GM20000 (cell line): ENCODE results near the gene BICDL2.
"Not testable (repeated sequence)": the region's sequence is repeated elsewhere in the genome, so short reads cannot be mapped to it uniquely, and the experiment has no call there.

Experiments used
- DNase-seq: peaks from one replicate; pipeline ENCODE4 v3.0.0; 2012; ENCODE audit warnings: low spot score
- TF ChIP-seq, protein P1 (sequence below): IDR thresholded peaks from 2 replicates; pipeline ENCODE4 v1.5.1; 2012; ENCODE audit warnings: mild to moderate bottlenecking, control low read depth; ENCODE audit errors: extremely low read depth, missing control alignments

The BICDL2 gene

GRCh38 chr16:3059723-3060242 lies 23.0 kb upstream of the BICDL2 start:
- TF ChIP-seq, protein P1, sequence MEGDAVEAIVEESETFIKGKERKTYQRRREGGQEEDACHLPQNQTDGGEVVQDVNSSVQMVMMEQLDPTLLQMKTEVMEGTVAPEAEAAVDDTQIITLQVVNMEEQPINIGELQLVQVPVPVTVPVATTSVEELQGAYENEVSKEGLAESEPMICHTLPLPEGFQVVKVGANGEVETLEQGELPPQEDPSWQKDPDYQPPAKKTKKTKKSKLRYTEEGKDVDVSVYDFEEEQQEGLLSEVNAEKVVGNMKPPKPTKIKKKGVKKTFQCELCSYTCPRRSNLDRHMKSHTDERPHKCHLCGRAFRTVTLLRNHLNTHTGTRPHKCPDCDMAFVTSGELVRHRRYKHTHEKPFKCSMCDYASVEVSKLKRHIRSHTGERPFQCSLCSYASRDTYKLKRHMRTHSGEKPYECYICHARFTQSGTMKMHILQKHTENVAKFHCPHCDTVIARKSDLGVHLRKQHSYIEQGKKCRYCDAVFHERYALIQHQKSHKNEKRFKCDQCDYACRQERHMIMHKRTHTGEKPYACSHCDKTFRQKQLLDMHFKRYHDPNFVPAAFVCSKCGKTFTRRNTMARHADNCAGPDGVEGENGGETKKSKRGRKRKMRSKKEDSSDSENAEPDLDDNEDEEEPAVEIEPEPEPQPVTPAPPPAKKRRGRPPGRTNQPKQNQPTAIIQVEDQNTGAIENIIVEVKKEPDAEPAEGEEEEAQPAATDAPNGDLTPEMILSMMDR = no peak
- no peak for DNase-seq

DNA sequence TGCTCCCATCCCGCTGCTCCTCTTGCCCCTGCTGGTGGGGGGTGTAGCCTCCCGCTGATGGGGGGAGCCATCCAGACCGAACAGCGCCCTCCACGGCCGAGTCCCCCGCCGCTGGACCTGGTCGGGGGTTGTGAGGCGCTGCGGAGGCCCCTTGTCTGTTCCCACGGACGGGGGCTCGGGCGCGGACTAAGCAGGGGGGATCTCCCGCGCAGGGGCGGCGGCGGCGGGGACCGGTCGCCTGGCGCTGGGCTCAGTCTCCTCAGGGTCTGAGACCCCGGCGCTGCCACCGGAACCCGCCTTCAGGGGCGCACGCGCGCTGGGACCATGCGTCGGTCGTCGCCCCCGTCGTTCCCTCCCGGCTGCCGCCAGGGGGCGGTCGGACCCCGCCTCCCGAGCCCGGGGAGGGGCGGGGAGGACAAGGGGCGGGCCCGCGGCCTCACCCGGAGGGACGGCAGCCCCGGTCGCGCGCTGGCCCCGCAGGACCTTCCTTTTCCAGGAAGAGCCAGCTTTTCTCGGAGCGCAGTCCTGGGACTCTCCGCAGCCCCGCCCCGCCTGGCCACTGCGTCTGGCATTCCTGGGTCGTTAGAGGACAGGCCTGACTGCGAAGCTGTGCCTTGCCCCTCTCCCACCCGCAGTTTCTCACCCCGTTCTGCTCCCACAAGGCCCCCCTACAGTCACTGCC lies 22.4 kb upstream of the BICDL2 start:
- TF ChIP-seq, protein P1 = peak; percentile 97
- peak; percentile 97 for DNase-seq

- TF ChIP-seq, protein P1 = peak; percentile 69
- peak; percentile 85 for DNase-seq
Observed at GRCh38 chr16:3058139-3059030, 21.6 kb upstream of the BICDL2 start.

DNA sequence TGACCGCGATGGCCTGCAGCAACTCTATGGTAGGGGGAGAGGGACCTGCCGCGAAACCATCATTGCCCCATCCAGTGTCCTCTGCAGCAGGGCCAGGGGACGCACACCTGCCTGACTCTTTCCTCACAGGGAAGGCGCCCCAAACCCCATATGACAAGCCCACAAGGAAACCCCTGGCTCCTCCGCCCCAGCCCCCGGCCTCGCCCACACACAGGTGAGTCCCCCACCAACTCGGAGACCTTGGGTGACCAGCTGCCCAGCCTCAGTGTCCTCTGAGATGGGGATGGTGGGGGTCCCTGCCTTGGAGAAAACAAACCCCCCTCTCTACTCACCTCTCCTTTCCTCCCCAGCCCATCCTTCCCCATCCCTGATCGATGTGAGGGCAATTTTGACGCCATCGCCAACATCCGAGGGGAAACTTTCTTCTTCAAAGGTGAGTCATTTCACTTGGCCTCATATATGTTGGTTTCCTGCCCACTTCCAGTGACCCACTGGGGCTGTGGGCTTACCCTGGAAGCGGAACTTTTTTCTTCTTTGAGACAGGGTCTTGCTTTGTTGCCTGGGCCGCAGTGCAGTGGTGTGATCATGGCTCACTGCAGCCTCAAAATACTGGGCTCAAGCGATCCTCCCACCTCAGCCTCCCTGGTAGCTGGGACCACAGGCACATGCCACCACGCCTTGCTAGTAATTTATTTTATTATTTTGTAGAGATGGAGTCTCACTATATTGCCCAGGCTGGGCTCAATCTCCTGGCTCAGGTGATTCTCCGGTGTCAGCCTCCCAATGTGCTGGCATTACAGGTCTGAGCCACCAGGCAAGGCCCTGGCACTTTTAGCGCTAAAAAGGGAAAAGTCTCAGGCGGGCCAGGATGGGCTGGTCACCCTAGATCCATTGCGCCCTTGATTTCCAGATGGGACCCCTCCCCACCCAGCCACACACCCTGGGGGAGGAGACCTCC lies 20.7 kb upstream of the BICDL2 start:
- TF ChIP-seq, protein P1 = no peak
- no peak for DNase-seq

DNA sequence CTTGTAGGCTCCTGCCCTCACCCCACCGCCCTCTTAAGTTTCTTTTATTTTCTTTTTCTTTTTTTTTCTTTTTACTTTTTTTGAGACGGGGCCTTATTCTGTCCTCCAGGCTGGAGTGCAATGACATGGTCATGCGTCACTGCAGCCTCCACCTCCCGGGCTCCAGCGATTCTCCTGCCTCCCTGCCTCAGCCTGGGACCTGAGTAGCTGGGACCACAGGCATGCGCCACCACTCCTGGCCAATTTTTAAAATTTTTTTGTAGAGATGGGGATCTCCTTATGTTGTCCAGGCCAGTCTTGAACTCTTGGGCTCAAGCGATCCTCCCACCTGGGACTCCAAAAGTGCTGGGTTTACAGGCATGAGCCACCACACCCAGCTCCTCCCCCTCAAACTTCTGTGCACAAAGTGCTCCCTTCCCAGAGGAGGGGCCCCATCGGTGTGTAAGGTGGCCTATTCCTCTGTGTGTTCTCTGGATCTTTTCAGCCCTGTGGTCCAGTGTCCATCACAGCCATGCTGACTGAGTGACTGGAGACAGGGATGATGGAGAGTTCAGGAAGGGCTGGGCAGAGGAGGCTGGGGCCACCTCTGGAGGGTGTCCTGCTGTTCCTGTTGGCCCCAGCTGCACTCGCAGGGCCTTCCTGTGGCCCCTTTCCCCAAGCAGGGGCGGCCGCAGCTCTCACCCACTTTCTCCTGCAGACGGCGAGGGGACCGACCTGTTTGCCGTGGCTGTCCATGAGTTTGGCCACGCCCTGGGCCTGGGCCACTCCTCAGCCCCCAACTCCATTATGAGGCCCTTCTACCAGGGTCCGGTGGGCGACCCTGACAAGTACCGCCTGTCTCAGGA lies 19.8 kb upstream of the BICDL2 start:
- TF ChIP-seq, protein P1 = no peak
- no peak for DNase-seq

- not testable (repeated sequence) for DNase-seq
Observed at GRCh38 chr16:3055734-3056115, 19.0 kb upstream of the BICDL2 start.
